ENCODE results near the gene SLC9A2.

Gene SLC9A2

DNA sequence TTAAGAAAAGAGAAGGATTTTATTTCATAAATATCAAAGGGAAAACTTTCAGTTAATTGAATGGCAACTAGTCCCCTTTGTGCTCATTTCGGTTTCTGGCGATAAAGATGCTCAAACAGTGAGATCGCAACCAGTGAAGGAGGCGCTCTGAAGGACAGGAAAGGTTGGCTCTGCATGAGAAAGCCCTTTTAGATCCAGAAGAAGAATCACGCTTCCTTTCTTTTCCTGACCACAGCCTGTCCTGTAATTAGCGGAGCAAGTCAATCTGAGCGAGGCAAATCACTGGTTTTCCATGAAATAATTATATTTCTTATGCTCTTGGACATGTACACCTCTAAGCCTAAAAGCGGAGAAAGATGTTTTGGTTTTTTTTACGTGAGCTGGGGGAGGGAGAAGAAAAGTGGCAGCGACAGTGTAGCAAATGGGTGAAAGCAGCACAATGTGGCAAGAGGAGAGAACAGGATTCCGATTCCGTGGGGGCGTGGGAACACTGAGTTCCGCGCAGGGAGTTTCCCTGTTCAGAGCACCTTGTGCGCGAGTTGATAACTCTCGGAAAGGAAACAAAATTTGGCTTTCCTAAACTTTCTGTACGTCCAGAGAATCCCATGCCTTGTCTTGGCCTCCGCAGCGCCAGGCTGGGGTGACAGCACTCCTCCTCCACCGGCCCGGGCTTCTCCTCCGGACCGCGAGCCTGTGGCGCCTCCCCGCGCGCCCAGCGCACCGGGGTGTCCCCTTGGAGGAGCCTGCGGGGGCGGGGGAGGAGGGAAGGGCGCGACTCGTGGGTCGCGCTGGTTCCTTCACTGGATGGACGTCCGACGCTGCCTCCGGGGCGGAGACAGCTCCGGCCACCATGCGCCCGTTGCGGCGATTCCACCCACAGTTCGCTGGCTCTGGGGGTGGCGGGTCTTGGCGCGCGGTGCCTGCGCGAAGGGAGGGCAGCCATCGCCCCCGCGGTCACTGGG lies 620 bp upstream of the SLC9A2 start:
- peak; percentile 32 to 69 (median 51) for DNase-seq

DNA sequence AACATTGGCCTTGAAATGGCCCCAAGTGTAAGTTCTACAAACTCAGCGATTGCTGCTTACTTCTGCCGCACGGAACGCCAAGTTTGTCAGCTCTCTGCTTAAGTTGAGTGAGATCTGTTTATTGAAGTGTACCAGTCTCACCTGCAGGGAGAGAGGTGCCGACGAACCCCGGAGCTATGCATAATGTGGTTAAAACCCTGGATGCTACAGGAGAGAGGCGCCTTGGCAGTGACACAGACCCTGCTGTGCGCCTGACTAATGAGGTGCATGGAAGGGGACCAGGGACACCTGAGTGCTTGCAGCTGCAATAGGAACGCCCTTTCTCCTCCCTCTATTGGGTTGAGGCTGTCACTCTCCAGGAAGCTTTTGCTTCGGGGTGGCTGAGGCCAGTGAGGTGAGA lies 979 bp downstream of the SLC9A2 start:
- DNase-seq, result peak in 1 of 4 experiments; percentile 1

DNA sequence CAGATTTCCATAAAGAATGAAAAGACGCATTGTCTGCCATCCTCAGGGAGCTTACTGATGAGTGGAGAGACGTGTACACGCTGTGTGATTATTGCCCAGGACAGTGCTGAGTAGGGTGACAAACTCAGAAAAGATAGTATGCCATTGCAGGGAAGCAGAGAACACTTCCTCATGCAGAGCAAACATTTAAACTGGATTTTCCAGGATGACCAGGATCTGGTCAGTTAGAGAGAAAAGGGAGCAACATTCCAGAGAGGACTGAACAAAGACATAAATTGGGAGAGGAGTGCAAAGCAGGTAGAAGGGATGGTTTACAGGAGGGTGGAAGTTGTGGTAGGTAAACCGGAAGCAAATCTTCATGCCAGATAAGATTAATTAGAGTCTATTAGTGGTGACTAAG lies 2.3 kb downstream of the SLC9A2 start:
- DNase-seq, result no peak

DNA sequence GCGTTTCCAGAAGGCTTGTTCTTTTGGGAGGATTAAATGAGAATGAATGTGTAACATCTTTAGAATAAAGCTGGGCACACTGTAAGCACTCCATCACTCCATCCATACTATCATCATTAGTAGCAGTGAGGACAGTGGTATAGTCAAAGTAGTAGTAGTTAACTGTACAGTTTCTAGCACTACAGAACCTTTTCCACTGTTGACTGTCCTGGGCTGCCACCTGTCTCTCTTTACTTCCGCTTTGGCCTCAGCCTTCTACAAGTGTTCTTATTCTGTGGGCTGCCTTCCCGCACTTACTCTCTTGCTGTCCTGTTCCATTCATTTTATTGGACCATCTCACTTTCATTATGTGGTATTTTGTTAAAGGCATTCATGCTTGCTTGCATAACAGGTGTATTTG lies 3.3 kb downstream of the SLC9A2 start:
- DNase-seq, result no peak

- no peak for DNase-seq
These were observed 11.1 kb downstream of the SLC9A2 start for GRCh38 chr2:102630458-102630857.

- no peak for DNase-seq
These were observed 13.2 kb downstream of the SLC9A2 start for GRCh38 chr2:102632380-102633175.

DNA sequence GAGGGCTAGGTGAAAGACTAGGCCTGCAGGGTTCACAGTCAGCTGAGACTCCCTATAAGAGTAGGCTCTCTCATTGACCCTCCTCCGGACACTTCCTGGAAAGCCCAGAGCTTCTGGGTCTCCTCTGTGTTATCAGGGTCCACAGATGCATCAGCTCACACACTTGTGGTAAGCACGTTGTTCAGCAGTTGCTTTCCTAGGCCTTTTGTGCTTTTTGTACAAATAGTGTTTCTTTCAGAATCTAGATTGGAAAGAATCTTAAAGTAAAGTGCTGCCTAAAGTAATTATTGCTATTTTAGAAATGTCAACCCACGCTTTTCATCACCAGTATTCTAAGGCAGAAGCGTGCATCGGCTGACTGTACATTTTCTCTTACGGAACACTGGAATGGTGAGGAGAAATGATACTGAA lies 15.5 kb downstream of the SLC9A2 start:
- DNase-seq, result no peak

GRCh38 chr2:102635317-102635716 lies 16.0 kb downstream of the SLC9A2 start:
- no peak for DNase-seq

GRCh38 chr2:102636283-102636907 lies 17.0 kb downstream of the SLC9A2 start:
- no peak for DNase-seq

DNA sequence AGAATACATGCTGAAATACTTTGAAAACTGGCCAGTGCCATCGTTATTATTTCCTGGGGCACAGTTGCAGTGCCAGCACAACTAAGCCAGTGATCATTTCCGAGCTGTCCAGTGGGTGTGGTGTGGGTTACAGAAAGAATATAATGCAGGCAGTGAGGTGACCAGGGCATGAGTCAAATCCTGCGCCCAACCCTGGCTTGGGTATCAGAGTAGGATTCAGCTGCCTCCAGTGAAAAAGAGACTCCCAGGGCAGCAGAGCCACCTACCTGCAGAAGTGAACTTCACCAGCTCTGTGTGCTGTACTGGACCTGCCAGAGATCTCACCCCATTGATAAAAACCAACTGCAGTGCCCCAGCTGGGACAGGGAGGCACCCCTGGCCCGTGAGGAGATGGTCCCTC lies 18.0 kb downstream of the SLC9A2 start:
- DNase-seq, result no peak

- no peak for DNase-seq
These were observed 20.1 kb downstream of the SLC9A2 start for GRCh38 chr2:102639429-102639828.

DNA sequence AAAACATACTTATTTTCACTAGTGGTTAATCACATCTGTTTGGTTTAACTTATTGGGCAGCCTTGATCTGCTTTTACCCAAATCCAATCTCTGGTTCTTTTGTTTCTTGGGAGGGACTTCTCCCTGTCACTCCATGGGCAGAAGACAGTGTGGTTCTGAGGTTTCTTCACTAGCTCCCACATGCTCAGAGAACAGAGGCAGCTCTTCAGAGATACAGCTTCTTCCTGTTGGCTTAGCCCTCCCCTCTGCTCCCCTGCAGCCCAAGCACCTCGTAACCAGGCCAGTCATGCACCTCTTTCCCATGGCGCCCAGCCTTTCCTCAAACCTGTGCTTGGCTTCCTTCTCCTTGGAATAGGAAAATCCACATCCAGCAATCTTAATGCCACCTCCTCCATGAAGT lies 32.8 kb downstream of the SLC9A2 start:
- DNase-seq, result no peak

- DNase-seq, result no peak
These were observed 38.4 kb downstream of the SLC9A2 start for GRCh38 chr2:102657770-102658169.

GRCh38 chr2:102660070-102660469 lies 40.7 kb downstream of the SLC9A2 start:
- DNase-seq, result no peak

DNA sequence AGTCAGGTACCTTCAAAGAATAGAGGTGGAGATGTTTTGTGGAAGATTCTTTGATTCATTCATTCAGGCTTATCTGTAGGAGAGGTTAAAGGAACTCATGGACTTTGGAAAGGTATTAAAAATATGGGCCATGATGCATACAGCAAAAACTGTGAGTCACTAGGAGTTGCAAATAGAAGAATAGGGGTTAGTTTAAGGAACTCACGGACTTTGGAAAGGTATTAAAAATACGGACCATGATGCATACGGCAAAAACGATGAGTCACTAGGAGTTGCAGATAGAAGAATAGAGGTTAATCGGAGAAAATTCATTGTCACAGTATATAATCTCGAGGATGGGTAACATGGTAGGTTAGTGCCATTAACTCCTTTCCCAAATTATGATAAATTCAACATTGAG lies 41.2 kb downstream of the SLC9A2 start:
- no peak for DNase-seq

GRCh38 chr2:102661846-102662245 lies 42.5 kb downstream of the SLC9A2 start:
- DNase-seq, result no peak

DNA sequence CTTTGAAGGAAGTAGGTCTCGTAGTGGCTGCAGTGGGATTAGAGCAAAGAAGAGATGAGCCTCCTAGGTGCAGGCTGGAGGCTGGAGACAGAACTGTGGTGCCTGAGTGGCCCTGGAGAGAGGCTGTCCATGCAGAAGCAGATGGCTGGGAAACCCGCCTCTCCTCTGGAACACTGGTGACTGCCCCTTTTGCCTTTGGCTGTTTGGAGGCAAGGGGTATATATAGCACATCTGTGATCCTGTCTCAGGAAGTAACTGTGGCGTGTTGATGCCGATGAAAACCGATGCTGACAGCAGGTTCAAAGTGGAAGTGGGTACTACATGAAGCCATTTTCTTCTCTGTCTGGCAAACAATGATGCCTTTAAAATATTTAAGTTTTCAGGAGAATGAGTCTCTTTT lies 43.5 kb downstream of the SLC9A2 start:
- DNase-seq, result peak in 1 of 4 experiments; percentile 6

GRCh38 chr2:102663381-102663780 lies 44.0 kb downstream of the SLC9A2 start:
- DNase-seq, result peak in 3 of 4 experiments; percentile 9 to 56 (median 54)

DNA sequence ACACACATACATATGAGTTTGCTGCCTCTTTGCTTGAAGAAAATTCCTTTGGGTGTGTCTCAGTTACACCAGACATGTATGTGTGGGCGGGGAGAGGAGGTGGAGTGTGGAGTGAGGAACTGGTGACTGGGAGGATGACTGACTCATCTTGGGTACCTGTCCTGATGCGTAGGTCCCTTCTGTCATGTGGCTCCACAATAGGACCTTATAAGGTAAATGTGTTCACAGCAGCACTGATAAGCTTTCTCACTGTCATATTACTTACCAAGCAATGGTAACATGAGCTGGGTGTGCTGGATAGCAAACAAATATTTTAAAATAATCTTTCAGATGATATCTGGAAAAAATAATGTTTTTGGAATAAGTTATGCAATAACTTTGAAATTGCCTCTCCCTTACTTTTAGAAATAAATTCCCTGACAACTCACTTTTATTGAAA lies 45.1 kb downstream of the SLC9A2 start:
- DNase-seq, result peak; percentile 30 to 58 (median 49)

- peak in 3 of 4 experiments; percentile 18 to 44 (median 43) for DNase-seq
These were observed 47.7 kb downstream of the SLC9A2 start for GRCh38 chr2:102667072-102667471.

- no peak for DNase-seq
These were observed 48.8 kb downstream of the SLC9A2 start for GRCh38 chr2:102668171-102668570.

DNA sequence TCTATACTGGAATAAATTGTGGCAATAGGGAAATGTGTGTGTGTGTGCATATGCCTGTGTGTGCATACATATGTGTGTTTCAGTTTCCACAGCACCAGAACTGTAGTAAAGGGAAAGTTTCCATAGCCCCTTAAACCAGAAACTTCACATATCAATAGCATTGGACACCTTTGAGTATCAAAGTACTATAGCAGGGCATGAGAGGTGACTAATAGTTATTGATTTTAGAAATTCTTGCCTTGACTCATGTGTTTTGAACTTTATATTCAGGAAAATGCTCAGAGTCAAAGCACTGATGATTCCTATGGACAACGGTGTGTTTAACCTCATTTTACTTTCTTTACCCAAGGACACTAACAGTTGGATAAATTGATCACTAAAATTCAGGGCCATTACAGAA lies 50.0 kb downstream of the SLC9A2 start:
- no peak for DNase-seq

All from suppressor macrophage (primary cell).